HEK293T (cell line): ENCODE results near the gene FTHL17.
A peak's percentile ranks its signal among the peaks of the same experiment; 100 is the strongest.

ENCODE experiments used
- CTCF ChIA-PET: fragments of 350-600 bp; formaldehyde crosslinking; extraction: SDS; loops from one replicate; lab custom pipeline; 2021; ENCODE audit warnings: antibody characterized with exemption, inconsistent platforms; lab: Yijun Ruan, JAX
- POLR2A ChIA-PET: fragments of 350-600 bp; formaldehyde crosslinking; extraction: SDS; loops from one replicate; lab custom pipeline; 2020; ENCODE audit warnings: antibody characterized with exemption, inconsistent platforms; lab: Yijun Ruan, JAX
- DNase-seq: peaks from one replicate; pipeline ENCODE4 v3.0.0; 2012; ENCODE audit warnings: mixed read lengths; ENCODE audit errors: extremely low spot score
- ARNT ChIP-seq: fragments of 450-650 bp; IDR thresholded peaks from 2 replicates; pipeline ENCODE4 v1.6.1; 2017; ENCODE audit warnings: mild to moderate bottlenecking
- BHLHE40 ChIP-seq: fragments of 450-650 bp; IDR thresholded peaks from 2 replicates; pipeline ENCODE4 v1.6.1; 2016; ENCODE audit warnings: mild to moderate bottlenecking, moderate library complexity, borderline replicate concordance
- CTBP1 ChIP-seq: fragments of 450-650 bp; IDR thresholded peaks from 2 replicates; pipeline ENCODE4 v1.6.1; 2016; ENCODE audit warnings: borderline replicate concordance
- ELF4 ChIP-seq: fragments of 450-650 bp; IDR thresholded peaks from 2 replicates; pipeline ENCODE4 v1.6.1; 2017; ENCODE audit warnings: antibody characterized with exemption
- FOXA1 ChIP-seq: fragments of 450-650 bp; IDR thresholded peaks from 2 replicates; pipeline ENCODE4 v1.6.1; 2016; ENCODE audit warnings: mild to moderate bottlenecking
- FOXK2 ChIP-seq: fragments of 450-650 bp; IDR thresholded peaks from 2 replicates; pipeline ENCODE4 v1.6.1; 2016; ENCODE audit warnings: mild to moderate bottlenecking
- FOXM1 ChIP-seq: fragments of 450-650 bp; IDR thresholded peaks from 2 replicates; pipeline ENCODE4 v1.6.1; 2017; ENCODE audit warnings: mild to moderate bottlenecking, borderline replicate concordance
- HDGF ChIP-seq: fragments of 450-650 bp; IDR thresholded peaks from 2 replicates; pipeline ENCODE4 v1.6.1; 2017; ENCODE audit warnings: antibody characterized with exemption, borderline replicate concordance
- L3MBTL2 ChIP-seq: fragments of 450-650 bp; conservative IDR thresholded peaks from 2 replicates; pipeline ENCODE4 v1.6.1; 2016; ENCODE audit warnings: mild to moderate bottlenecking
- LEF1 ChIP-seq: fragments of 450-650 bp; IDR thresholded peaks from 2 replicates; pipeline ENCODE4 v1.6.1; 2017; ENCODE audit warnings: mild to moderate bottlenecking, borderline replicate concordance
- NFRKB ChIP-seq: fragments of 450-650 bp; IDR thresholded peaks from 2 replicates; pipeline ENCODE4 v1.6.1; 2016; ENCODE audit warnings: mild to moderate bottlenecking, moderate library complexity
- PKNOX1 ChIP-seq: fragments of 450-650 bp; IDR thresholded peaks from 2 replicates; pipeline ENCODE4 v1.6.1; 2016
- SP1 ChIP-seq: fragments of 450-650 bp; IDR thresholded peaks from 2 replicates; pipeline ENCODE4 v1.6.1; 2017
- SUZ12 ChIP-seq: fragments of 450-650 bp; IDR thresholded peaks from 2 replicates; pipeline ENCODE4 v1.6.1; 2016; ENCODE audit warnings: mild to moderate bottlenecking
- TARDBP ChIP-seq: fragments of 450-650 bp; IDR thresholded peaks from 2 replicates; pipeline ENCODE4 v1.6.1; 2016
- ZNF384 ChIP-seq: fragments of 450-650 bp; IDR thresholded peaks from 2 replicates; pipeline ENCODE4 v1.6.1; 2016

The FTHL17 gene

GRCh38 chrX:31058284-31058683, 13.6 kb downstream of the FTHL17 start:
- ChIA-PET CTCF (no interaction called here), POLR2A (no interaction called here)
- no peak for TF ChIP-seq CTBP1
- no peak for TF ChIP-seq ZNF384
- TF ChIP-seq ARNT, result no peak
- TF ChIP-seq L3MBTL2, result no peak
- TF ChIP-seq FOXM1, result no peak
- no peak for TF ChIP-seq SP1
- no peak for TF ChIP-seq LEF1
- TF ChIP-seq SUZ12, result no peak
- no peak for DNase-seq

- DNase-seq, result no peak
- ChIA-PET CTCF (no interaction called here), POLR2A (no interaction called here)
- TF ChIP-seq FOXM1 (no peak), NFRKB (no peak), L3MBTL2 (no peak), PKNOX1 (no peak), SUZ12 (no peak), SP1 (no peak), ZNF384 (no peak), FOXK2 (no peak), FOXA1 (no peak), ARNT (no peak), BHLHE40 (no peak), HDGF (no peak), ELF4 (no peak), TARDBP (no peak), CTBP1 (no peak)
Measured at GRCh38 chrX:31057691-31058090, 14.2 kb downstream of the FTHL17 start.

GRCh38 chrX:31057291-31057690, 14.6 kb downstream of the FTHL17 start:
- ChIA-PET POLR2A (no interaction called here), CTCF (no interaction called here)
- TF ChIP-seq LEF1 (no peak), BHLHE40 (no peak), PKNOX1 (no peak)
- DNase-seq, result no peak

- ChIA-PET POLR2A (no interaction called here), CTCF (no interaction called here)
- no peak for DNase-seq
- no peak for TF ChIP-seq TARDBP
- TF ChIP-seq L3MBTL2, result no peak
- TF ChIP-seq ZNF384, result no peak
- no peak for TF ChIP-seq BHLHE40
- no peak for TF ChIP-seq LEF1
- TF ChIP-seq PKNOX1, result no peak
- no peak for TF ChIP-seq SP1
- no peak for TF ChIP-seq ARNT
- no peak for TF ChIP-seq FOXK2
- TF ChIP-seq CTBP1, result no peak
- no peak for TF ChIP-seq ELF4
- TF ChIP-seq FOXM1, result no peak
- no peak for TF ChIP-seq FOXA1
- TF ChIP-seq NFRKB, result no peak
- no peak for TF ChIP-seq HDGF
- no peak for TF ChIP-seq SUZ12
Measured at GRCh38 chrX:31053621-31054020, 18.2 kb downstream of the FTHL17 start.

GRCh38 chrX:31039327-31039711, 32.5 kb downstream of the FTHL17 start:
- POLR2A ChIA-PET, result no interaction called here
- CTCF ChIA-PET, result interaction anchor here (0.7 to 4.6 kb wide), 8 partner anchors 14 to 618 kb away, joined by 3 to 18 read pairs (median 3); no protein-coding TSS in a partner anchor
- no peak for TF ChIP-seq ZNF384
- no peak for TF ChIP-seq SP1
- TF ChIP-seq HDGF, result no peak
- no peak for TF ChIP-seq FOXK2
- TF ChIP-seq ARNT, result no peak
- TF ChIP-seq ELF4, result no peak
- no peak for TF ChIP-seq NFRKB
- no peak for TF ChIP-seq FOXA1
- no peak for TF ChIP-seq BHLHE40
- no peak for TF ChIP-seq CTBP1
- no peak for TF ChIP-seq LEF1
- no peak for DNase-seq

GRCh38 chrX:31038575-31039326, 33.1 kb downstream of the FTHL17 start:
- ChIA-PET POLR2A (no interaction called here), CTCF (interaction anchor here (0.6 to 4.6 kb wide), 12 partner anchors 14 to 619 kb away, joined by 3 to 18 read pairs (median 3); no protein-coding TSS in a partner anchor)
- TF ChIP-seq ELF4, result no peak
- no peak for TF ChIP-seq ARNT
- no peak for TF ChIP-seq ZNF384
- TF ChIP-seq HDGF, result no peak
- no peak for TF ChIP-seq SP1
- DNase-seq, result peak; percentile 42
